Endothelial cell of umbilical vein (primary cell): ENCODE measurements around the gene MAGED1. TPM values are rescaled to one million over a fixed set of nuclear protein-coding genes. Genes with fewer than 3 reads are reported as not detected.

Experiments
- BruUV-seq: library from RNA; stranded (reverse); fragments of 400-500 nt; replicated peaks from 2 replicates; lab custom pipeline; 2021; lab: Mats Ljungman, UMichigan
- CTCF ChIA-PET: fragments of 300-600, 350-600 bp; sonication (Branson Sonifier 250); formaldehyde crosslinking; loops from one replicate; lab custom pipeline; 2021; ENCODE audit warnings: antibody characterized with exemption, inconsistent platforms; lab: Charles Lee
- POLR2A ChIA-PET: fragments of 300-600, 350-600 bp; sonication (Branson Sonifier 250); formaldehyde crosslinking; loops from one replicate; lab custom pipeline; 2021; ENCODE audit warnings: antibody characterized with exemption, inconsistent platforms; lab: Charles Lee
- DNase-seq: peaks from one replicate; pipeline ENCODE4 v3.0.0-alpha.2; 2011; ENCODE audit warnings: low read depth, low spot score
- FAIRE-seq: peaks from 2 replicates; lab custom pipeline; 2011; peaks lifted over from hg19 to GRCh38; lab: Jason Lieb, UNC
- H2AFZ ChIP-seq: 2 replicates; pipeline ENCODE4 v1.6.0; 2012; ENCODE audit warnings: low read depth, low read length, control low read depth, inconsistent platforms
- H3K27ac ChIP-seq: 2 replicates; pipeline ENCODE4 v1.5.1; 2011; ENCODE audit warnings: low read depth, mild to moderate bottlenecking, control low read depth, low read length, moderate library complexity; ENCODE audit not compliant: insufficient read depth
- H3K27me3 ChIP-seq, 2 experiments: 2 replicates each; pipeline versions ENCODE4 v1.6.0 to v1.6.1; 2011; ENCODE audit warnings: low read length in 2 of 2, mixed read lengths in 1 of 2; ENCODE audit not compliant: control insufficient read depth in 2 of 2, insufficient read depth in 2 of 2
- H3K36me3 ChIP-seq, 2 experiments: 2 replicates in 1 of 2; 3 replicates in 1 of 2; pipeline ENCODE4 v1.5.1; 2011; ENCODE audit warnings: low read length in 2 of 2, mild to moderate bottlenecking in 1 of 2, moderate library complexity in 1 of 2; ENCODE audit not compliant: control insufficient read depth in 2 of 2, insufficient read depth in 2 of 2; ENCODE audit errors: extremely low read depth in 1 of 2
- H3K4me1 ChIP-seq: 3 replicates; pipeline ENCODE4 v1.5.1; 2011; ENCODE audit warnings: mild to moderate bottlenecking, low read length; ENCODE audit not compliant: control insufficient read depth, insufficient read depth; ENCODE audit errors: extremely low read depth
- H3K4me2 ChIP-seq: 2 replicates; pipeline ENCODE4 v1.6.1; 2011; ENCODE audit warnings: low read length, control low read depth, mixed read lengths; ENCODE audit not compliant: insufficient read depth
- H3K4me3 ChIP-seq, 3 experiments: fragments of 200-600 bp in 1 of 3; sonication (generic), shearing (Covaris generic) in 1 of 3; replicated peaks in 1 of 3; 2 replicates each; pipeline ENCODE4 v1.5.1; 2011 to 2016; ENCODE audit warnings: control low read depth in 3 of 3, low read length in 3 of 3, mild to moderate bottlenecking in 2 of 3, inconsistent platforms in 1 of 3, low read depth in 1 of 3, moderate library complexity in 1 of 3; ENCODE audit not compliant: insufficient read depth in 1 of 3
- H3K79me2 ChIP-seq: 2 replicates; pipeline ENCODE4 v1.6.0; 2012; ENCODE audit warnings: low read length, inconsistent platforms; ENCODE audit not compliant: control insufficient read depth, insufficient read depth
- H3K9ac ChIP-seq: replicated peaks from 2 replicates; pipeline ENCODE3; 2011; ENCODE audit warnings: low read length, control low read depth; ENCODE audit not compliant: insufficient read depth; ENCODE audit errors: extremely low read depth
- H3K9me1 ChIP-seq: replicated peaks from 3 replicates; pipeline ENCODE4 v1.6.0; 2011; ENCODE audit warnings: mild to moderate bottlenecking, low read length; ENCODE audit not compliant: control insufficient read depth, insufficient read depth; ENCODE audit errors: extremely low read depth
- H3K9me3 ChIP-seq: replicated peaks from 2 replicates; pipeline ENCODE4 v1.5.1; 2012; ENCODE audit warnings: low read length, inconsistent platforms; ENCODE audit not compliant: control insufficient read depth, insufficient read depth
- H4K20me1 ChIP-seq: replicated peaks from 2 replicates; pipeline ENCODE3; 2011; ENCODE audit warnings: mild to moderate bottlenecking, low read length; ENCODE audit not compliant: control insufficient read depth, insufficient read depth; ENCODE audit errors: extremely low read depth
- EZH2 ChIP-seq: IDR thresholded peaks from 2 replicates; pipeline ENCODE4 v1.6.1; 2012; ENCODE audit warnings: borderline replicate concordance, low read depth, mild to moderate bottlenecking, moderate library complexity, low read length, inconsistent platforms; ENCODE audit not compliant: severe bottlenecking
- FOS ChIP-seq: IDR thresholded peaks from 2 replicates; pipeline ENCODE4 v1.6.1; 2011; ENCODE audit warnings: mild to moderate bottlenecking, low read length, moderate library complexity, borderline replicate concordance; ENCODE audit not compliant: insufficient read depth
- GATA2 ChIP-seq: IDR thresholded peaks from 2 replicates; pipeline ENCODE4 v1.7.0; 2011; ENCODE audit warnings: low read depth, mild to moderate bottlenecking, moderate library complexity, mixed read lengths, low read length; ENCODE audit not compliant: insufficient read length, insufficient read depth
- JUN ChIP-seq: IDR thresholded peaks from 2 replicates; pipeline ENCODE4 v1.6.1; 2011; ENCODE audit warnings: borderline replicate concordance, low read depth; ENCODE audit not compliant: insufficient read length, insufficient read depth
- MYC ChIP-seq: IDR thresholded peaks from one replicate; pipeline ENCODE4 v1.6.1; 2011; ENCODE audit warnings: mild to moderate bottlenecking, low read depth, low read length
- POLR2A ChIP-seq: IDR thresholded peaks from 2 replicates; pipeline ENCODE4 v1.6.1; 2012; ENCODE audit warnings: low read depth, mild to moderate bottlenecking, control low read depth, low read length
- POLR2AphosphoS5 ChIP-seq: IDR thresholded peaks from 2 replicates; pipeline ENCODE4 v1.6.1; 2012; ENCODE audit warnings: low read depth, mild to moderate bottlenecking, control low read depth, low read length, moderate library complexity; ENCODE audit not compliant: insufficient read depth
- dilution Hi-C: fragments of 300-500 bp; cut with MboI; formaldehyde crosslinking; loops from one replicate; pipeline ENCODE4 v1.15.0; 2019; ENCODE audit warnings: low sequenced_read_pairs; ENCODE audit not compliant: extremely low pct_ligation_motif_present
- intact Hi-C: fragments of 100-400 bp; cut with micrococcal nuclease; formaldehyde crosslinking; loops from one replicate; pipeline ENCODE4 v1.10.0; 2022
- polyA plus RNA-seq, 4 experiments: library from polyadenylated mRNA; depleted of rRNA in 3 of 4; stranded (reverse) in 3 of 4; unstranded in 1 of 4; fragments of >200 nt; gene quantifications; 2 replicates each; pipeline versions ENCODE4 v1.2.1 to v1.2.3, GENCODE V29; 2011 to 2012; ENCODE audit warnings: missing spikeins in 1 of 4
- total RNA-seq: library from RNA; stranded (reverse); gene quantifications from 2 replicates; pipeline ENCODE4 v1.2.3, GENCODE V29; 2021
- TF ChIP-seq, protein P1 (sequence below): IDR thresholded peaks from 2 replicates; pipeline ENCODE4 v1.6.1; 2011; ENCODE audit not compliant: insufficient read depth, insufficient read length
- TF ChIP-seq, protein P2 (sequence below), 2 donors: IDR thresholded peaks; 1 replicate in 1 of 2; 2 replicates in 1 of 2; pipeline ENCODE4 v1.5.1; 2011; ENCODE audit warnings: low read length in 2 of 2, mild to moderate bottlenecking in 2 of 2, moderate library complexity in 2 of 2, control low read depth in 1 of 2, inconsistent platforms in 1 of 2, low read depth in 1 of 2; ENCODE audit not compliant: insufficient read depth in 1 of 2; ENCODE audit errors: extremely low read depth in 1 of 2

MAGED1 gene
- total and polyA plus RNA-seq, 2 donors (not counting 3 experiments of a cell fraction or from before 2014, with no cell fraction given) = 192 to 198 TPM

DNA sequence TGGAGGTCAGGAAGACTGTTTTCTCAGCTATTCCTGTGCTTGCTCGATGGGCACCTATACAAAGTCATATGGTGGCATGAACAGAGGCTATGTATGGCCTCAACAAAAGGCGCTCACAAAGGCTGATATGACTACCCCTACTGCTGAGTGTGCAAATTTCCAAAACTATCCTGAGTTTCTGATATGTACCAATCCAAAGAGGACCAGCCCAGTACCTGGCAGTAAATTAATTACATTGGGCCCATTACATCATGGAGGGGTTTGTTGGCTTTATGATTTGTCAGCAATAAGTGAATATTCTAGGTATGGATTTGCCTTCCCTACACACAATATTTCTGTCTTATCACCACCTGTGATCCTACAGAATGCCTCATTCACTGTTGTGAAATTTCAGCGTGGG is 12.3 kb downstream of the MAGED1 start:
- no peak overlapping the region for H3K4me2 ChIP-seq
- DNase-seq (no peak), FAIRE-seq (no peak)
- H3K9ac ChIP-seq = no peak overlapping the region
- no peaks in the 10 kb centered on the region for H3K79me2 ChIP-seq
- no peaks in the 10 kb centered on the region for H3K4me1 ChIP-seq
- dilution Hi-C loops (no loop called here), intact Hi-C loops (no loop called here)
- no TSS peak for BruUV-seq
- CTCF ChIA-PET = no interaction called here
- no peaks in the 10 kb centered on the region for H3K27me3 ChIP-seq
- TF ChIP-seq POLR2A (no peak), POLR2AphosphoS5 (no peak), FOS (no peak), GATA2 (no peak), MYC (no peak), JUN (no peak), EZH2 (no peak)
- TF ChIP-seq, protein P1, sequence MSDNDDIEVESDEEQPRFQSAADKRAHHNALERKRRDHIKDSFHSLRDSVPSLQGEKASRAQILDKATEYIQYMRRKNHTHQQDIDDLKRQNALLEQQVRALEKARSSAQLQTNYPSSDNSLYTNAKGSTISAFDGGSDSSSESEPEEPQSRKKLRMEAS = no peak
- TF ChIP-seq, protein P2, sequence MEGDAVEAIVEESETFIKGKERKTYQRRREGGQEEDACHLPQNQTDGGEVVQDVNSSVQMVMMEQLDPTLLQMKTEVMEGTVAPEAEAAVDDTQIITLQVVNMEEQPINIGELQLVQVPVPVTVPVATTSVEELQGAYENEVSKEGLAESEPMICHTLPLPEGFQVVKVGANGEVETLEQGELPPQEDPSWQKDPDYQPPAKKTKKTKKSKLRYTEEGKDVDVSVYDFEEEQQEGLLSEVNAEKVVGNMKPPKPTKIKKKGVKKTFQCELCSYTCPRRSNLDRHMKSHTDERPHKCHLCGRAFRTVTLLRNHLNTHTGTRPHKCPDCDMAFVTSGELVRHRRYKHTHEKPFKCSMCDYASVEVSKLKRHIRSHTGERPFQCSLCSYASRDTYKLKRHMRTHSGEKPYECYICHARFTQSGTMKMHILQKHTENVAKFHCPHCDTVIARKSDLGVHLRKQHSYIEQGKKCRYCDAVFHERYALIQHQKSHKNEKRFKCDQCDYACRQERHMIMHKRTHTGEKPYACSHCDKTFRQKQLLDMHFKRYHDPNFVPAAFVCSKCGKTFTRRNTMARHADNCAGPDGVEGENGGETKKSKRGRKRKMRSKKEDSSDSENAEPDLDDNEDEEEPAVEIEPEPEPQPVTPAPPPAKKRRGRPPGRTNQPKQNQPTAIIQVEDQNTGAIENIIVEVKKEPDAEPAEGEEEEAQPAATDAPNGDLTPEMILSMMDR (IDR thresholded peaks at IDR 0.05; ENCODE audit: extremely low read depth in 1 of 2, insufficient read depth in 1 of 2, low read depth in 1 of 2, low read length in 2 of 2) = no peak
- no peaks in the 10 kb centered on the region for H3K9me3 ChIP-seq
- H3K36me3 ChIP-seq = peaks cover 0 to 9% of the 10 kb centered on the region in 2 experiments
- H3K27ac ChIP-seq = no peak overlapping the region
- no peak overlapping the region for H2AFZ ChIP-seq
- H3K9me1 ChIP-seq = no peaks in the 10 kb centered on the region
- H3K4me3 ChIP-seq = no peak overlapping the region
- POLR2A ChIA-PET = no interaction called here
- H4K20me1 ChIP-seq = no peaks in the 10 kb centered on the region
